GF-D8 (cell line): ENCODE measurements around the gene ARSH.
"Not testable (repeated sequence)": the region's sequence is repeated elsewhere in the genome, so short reads cannot be mapped to it uniquely, and the experiment has no call there.

Source experiments
- DNase-seq: peaks from one replicate; lab custom pipeline; 2025; lab: John Stamatoyannopoulos, UW

The ARSH gene

GRCh38 chrX:3006495-3006894 is at the start of gene ARSH:
ARSH (plus strand) TSS chrX:3006546; CDS start chrX:3006613, 67 bp downstream.
- no peak for DNase-seq

GRCh38 chrX:2958199-2958598 is 48.1 kb upstream of the ARSH start:
- no peak for DNase-seq

DNA sequence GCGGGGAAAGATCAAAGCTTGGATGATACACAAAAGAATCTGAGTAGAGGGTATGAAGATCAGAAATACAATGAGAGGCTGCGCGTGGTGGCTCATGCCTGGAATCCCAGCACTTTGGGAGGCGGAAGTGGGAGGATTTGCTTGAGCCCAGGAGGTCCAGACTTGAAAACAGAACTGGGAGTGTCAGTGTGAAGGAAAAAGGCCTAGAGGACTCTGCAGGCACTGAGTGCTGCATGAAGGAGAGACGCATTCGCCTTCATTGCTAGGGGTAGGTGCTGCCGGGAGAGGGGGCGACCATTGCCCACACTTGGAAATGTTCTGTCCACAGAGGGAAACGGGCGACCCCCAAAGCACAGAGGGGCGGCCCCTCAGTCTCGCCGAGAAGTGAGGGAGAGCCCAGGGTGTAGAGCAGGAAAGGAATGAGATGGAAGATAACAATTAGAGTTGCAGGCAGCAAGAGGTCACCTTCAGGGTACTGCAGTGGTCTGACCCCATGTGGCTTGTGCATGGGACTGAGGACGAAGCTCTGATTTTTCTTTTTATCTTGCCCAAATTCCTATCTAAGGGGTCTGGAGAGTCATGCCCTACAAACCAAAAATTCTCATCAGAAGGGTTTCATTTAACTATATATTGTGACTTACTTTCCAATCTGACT is 45.4 kb upstream of the ARSH start:
- DNase-seq = no peak

GRCh38 chrX:2962381-2962780 is 44.0 kb upstream of the ARSH start:
- DNase-seq = no peak

DNA sequence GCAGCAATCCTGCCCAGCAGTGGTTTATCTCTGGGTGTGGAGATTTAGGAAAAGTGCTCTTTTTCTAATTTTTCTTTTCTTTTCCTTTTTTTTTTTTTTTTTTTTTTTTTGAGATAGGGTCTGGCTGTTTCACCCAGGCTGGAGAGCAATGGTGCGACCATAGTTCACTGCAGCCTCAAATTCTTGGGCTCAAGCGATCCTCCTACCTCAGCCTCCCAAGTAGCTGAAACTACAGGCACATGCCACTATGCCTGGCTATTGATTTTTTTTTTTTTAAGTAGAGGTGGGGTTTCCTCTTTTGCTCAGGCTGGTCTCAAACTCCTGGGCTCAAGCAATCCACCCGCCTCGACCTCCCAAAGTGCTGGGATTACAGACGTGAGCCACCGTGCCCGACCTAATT is 42.9 kb upstream of the ARSH start:
- not testable (repeated sequence) for DNase-seq

- not testable (repeated sequence) for DNase-seq
These were observed 42.2 kb upstream of the ARSH start for GRCh38 chrX:2963992-2964794.

- no peak for DNase-seq
These were observed 40.4 kb upstream of the ARSH start for GRCh38 chrX:2965965-2966364.

- no peak for DNase-seq
These were observed 39.3 kb upstream of the ARSH start for GRCh38 chrX:2967012-2967411.

- DNase-seq = no peak
These were observed 38.8 kb upstream of the ARSH start for GRCh38 chrX:2967584-2967983.

DNA sequence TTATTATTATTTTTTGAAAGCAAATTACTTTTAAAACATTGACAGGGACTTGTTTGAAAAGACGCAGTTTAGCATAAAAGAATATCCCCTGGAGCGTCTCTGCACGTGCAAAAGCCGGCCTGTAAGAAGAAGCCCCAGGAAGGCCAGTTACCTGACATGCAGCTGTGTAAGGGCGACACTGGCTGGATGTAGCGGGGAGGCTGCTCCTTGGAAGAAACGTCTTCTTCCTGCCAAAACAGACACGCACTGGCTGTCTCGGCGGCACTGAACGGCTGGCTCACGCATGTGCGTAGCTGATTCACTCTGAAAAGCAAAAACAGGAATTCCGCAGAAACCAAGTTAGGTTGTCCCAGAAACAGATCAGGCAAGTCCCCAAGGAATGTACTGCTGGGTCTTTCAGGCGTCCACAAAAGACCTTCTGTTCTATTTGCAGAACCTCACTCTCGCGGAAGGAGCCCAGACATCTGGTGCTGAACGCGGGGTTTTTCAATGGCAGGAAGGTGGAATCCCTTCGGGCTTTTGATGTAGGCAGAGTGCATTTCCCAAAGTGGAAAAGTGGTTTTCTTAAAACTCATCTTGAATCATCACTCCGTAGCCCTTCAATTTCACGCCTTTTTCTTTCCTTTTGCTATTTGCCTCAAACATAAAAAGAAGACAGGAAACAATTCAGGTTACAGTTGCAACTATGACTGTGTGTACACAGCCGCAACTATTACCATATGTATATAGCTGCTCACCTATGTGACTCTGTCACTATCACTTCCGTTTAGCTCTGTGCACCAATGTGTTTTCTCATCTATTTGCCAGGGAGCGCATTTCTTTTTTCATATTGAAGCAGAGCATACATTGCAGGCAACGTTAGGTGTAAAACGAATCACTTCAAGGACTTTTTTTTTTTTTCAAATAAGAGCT is 38.1 kb upstream of the ARSH start:
- no peak for DNase-seq

DNA sequence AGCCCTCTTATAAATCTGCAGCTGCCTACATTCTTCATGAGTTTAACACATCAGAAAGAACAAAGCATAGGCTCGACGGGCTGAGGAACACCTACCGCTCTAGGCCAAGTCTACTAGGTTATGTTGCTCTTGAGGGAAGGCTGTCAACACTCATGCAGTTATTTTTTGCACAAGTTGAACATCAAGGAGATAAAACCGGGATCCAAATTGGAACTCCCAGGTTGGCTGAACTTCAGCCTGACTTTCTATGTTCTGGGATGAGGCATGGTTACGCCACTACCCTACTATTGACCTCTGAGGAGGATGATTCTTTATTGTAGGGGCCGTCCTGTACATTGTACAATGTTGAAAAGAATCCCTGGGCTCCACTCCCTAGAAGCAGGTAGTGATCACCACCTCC is 37.3 kb upstream of the ARSH start:
- no peak for DNase-seq

- no peak for DNase-seq
These were observed 34.0 kb upstream of the ARSH start for GRCh38 chrX:2972391-2972790.

DNA sequence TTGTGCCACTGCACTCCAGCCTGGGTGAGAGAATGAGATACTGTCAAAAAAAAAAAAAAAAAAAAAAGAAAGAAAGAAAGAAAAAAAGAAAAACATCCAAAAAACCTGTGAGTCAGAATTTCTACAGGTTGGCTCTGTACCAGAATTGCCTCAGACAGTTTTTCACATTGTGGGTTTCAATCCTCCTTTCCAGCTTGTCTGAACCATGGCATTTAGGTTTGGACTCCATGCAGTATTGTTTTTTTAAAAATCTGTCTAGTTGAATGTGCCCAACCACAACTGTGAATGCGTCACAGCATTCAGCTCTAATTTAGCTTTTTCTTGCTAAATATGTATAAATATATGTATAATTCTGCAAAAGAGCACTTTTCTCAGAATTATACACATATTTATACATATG is 31.4 kb upstream of the ARSH start:
- no peak for DNase-seq

DNA sequence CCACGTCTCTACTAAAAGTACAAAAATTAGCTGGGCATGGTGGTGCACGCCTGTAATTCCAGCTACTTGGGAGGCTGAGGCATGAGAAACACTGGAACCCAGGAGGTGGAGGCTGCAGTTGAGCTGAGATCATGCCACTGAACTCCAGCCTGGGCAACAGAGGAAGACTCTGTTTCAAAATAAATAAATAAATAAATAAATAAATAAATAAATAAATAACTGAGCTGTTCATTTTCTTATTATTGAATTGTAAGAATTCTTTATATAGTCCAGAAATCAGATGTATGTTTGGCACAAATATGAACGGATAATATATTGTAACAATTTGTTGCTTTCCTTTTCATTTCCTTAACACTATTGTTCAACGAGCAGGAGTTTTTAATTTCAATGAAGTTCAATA is 27.7 kb upstream of the ARSH start:
- DNase-seq = not testable (repeated sequence)

- DNase-seq = no peak
These were observed 22.0 kb upstream of the ARSH start for GRCh38 chrX:2984342-2984741.

- no peak for DNase-seq
These were observed 16.8 kb upstream of the ARSH start for GRCh38 chrX:2989565-2989964.

DNA sequence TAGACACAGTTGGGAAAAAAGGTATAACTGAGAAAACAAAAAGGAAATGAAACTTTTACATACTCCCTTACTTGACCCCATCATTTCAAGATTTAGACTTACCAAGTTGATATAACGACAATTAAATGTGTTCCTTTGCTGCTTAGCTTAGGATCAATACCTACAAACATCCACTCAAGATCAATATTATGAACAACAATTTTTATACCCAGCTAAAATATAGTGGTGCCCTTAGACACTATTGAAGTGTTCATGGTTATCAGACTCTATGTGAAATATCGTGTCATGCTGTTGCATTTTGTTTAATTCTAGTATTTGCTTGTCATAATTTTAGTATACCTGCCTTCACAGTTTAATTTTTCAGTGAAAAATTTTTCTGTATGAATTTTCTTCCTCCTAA is 4.2 kb downstream of the ARSH start:
- no peak for DNase-seq

- no peak for DNase-seq
These were observed 11.1 kb downstream of the ARSH start for GRCh38 chrX:3017492-3017891.

DNA sequence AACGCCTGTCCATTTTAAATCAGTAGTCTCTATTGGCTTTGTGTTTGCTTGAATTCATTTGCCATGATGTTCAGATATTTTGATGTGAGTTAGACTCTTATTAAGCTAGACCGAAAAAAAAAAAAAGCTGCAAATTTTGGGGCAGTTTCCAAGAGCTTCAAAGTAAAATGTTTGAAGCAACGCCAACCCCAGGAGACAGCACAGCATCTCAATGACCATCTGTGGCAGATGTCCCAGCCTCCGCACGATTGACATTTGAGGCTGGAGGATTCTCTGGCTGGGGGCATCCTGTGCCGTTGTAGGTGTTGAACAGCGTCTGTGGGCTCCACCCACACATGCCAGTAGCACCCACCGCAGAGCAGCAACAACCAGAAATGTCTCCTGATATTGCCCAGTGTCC is 17.8 kb downstream of the ARSH start:
- DNase-seq = no peak

GRCh38 chrX:3026074-3026815 is 19.9 kb downstream of the ARSH start:
- no peak for DNase-seq

DNA sequence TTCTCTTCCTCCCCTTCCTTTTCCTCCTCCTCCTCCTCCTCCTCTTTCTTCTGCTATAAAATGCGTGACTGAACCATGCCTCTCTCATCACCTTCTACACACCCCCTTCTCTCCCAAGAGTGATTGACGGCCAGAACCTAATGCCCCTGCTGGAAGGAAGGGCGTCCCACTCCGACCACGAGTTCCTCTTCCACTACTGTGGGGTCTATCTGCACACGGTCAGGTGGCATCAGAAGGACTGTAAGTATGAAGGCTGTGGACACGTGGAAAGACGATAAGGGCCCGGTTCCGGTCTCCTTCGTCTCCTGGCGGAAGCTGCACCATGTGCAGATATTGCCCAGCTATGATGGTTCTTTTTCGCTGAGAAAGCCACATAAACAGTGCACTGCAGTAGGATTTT is 22.8 kb downstream of the ARSH start:
- DNase-seq = no peak

DNA sequence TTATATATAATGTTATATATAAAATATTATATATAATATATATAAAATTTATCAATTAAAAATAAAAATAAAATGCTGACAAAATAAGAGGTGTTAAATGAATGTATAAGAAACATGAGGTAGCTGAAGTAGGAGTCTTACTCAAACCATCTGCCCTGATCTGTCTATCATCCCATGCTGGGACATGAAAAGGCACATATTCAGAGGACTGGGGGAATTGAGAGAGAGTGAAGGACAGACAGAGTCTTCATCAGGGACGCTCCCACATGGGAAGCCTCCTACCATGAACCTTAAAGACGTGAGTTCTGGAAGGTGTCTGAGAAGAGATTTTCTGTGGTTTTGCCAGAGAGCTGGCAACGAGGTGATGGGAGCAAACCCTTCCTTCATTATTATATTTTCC is 30.9 kb downstream of the ARSH start:
- no peak for DNase-seq
